ENCODE results near the gene PSMA2. TPM values are rescaled to one million over a fixed set of nuclear protein-coding genes. Genes with fewer than 3 reads are reported as not detected.

PSMA2 gene
- total and polyA plus RNA-seq, 2 donors (not counting 3 experiments of a cell fraction or from before 2014, with no cell fraction given): 107 to 118 TPM

DNA sequence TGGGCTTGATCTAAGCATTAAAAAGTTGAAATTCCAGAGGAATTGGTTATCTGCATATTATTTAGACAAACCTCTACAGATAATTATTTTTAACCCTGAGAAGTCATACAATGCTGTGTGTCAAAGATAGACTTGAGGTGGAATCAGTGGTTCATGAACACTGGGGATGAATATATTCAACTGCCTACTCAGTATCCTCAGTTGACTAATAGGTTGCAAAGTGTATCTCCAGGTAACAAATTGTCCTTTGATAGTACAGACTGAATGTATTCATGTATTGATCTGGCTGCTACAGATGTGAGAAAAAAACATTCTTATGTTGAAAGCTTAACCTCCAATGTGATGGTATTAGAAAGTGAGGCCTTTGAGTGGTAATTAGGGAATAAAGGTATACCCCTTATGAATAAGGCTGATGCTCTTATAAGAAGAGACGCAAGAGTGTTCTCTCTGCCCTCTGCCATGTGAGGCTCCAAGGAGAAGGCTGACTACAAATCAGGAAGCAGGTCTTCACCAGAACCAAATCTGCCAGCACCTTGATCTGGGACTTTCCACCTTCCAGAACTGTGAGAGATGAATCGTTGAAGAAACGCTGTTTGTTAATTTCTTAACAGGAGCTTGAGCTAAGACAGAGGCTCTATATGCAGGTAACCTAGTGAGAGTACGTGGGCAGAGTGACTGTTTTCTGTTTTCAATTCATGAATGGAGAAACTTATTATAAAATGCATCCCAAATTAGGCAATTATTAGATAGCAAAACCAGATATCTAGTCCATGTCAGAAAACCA, 7.7 kb upstream of the PSMA2 start:
- CTCF ChIA-PET: interaction anchor here (1.0 to 2.6 kb wide), 3 partner anchors 322 to 909 kb away, joined by 4 to 10 read pairs (median 5); no protein-coding TSS in a partner anchor
- FAIRE-seq: no peak

More for the DNA sequence above, 7.7 kb upstream of the PSMA2 start:
- no TSS peak for BruUV-seq (replicated peaks)
- no peaks in the 10 kb centered on the region for H3K4me1 ChIP-seq (ENCODE audit: control insufficient read depth, extremely low read depth, insufficient read depth, low read length)
- no peak overlapping the region for H3K4me3 ChIP-seq (replicated peaks in 1 of 3; ENCODE audit: insufficient read depth in 1 of 3, low read depth in 1 of 3, low read length in 3 of 3)
- no peak overlapping the region for H3K27ac ChIP-seq (ENCODE audit: insufficient read depth, low read depth, low read length)
- dilution Hi-C loops (cut with MboI; ENCODE audit: extremely low pct_ligation_motif_present, low sequenced_read_pairs): no loop called here
- DNase-seq (ENCODE audit: low read depth, low spot score): no peak
- POLR2A ChIA-PET: no interaction called here
- H3K9ac ChIP-seq (replicated peaks; ENCODE audit: extremely low read depth, insufficient read depth, low read length): no peak overlapping the region
- H3K4me2 ChIP-seq (ENCODE audit: insufficient read depth, low read length): no peak overlapping the region
- TF ChIP-seq GATA2 (IDR thresholded peaks at IDR 0.05; ENCODE audit: insufficient read depth, insufficient read length, low read depth, low read length) (no peak), FOS (IDR thresholded peaks at IDR 0.05; ENCODE audit: borderline replicate concordance, insufficient read depth, low read length) (no peak), EZH2 (IDR thresholded peaks at IDR 0.05; ENCODE audit: borderline replicate concordance, low read depth, low read length, severe bottlenecking) (no peak), POLR2AphosphoS5 (IDR thresholded peaks at IDR 0.05; ENCODE audit: insufficient read depth, low read depth, low read length) (no peak), POLR2A (IDR thresholded peaks at IDR 0.05; ENCODE audit: low read depth, low read length) (no peak), JUN (IDR thresholded peaks at IDR 0.05; ENCODE audit: borderline replicate concordance, insufficient read depth, insufficient read length, low read depth) (no peak), MYC (IDR thresholded peaks at IDR 0.05; ENCODE audit: low read depth, low read length) (no peak)
- TF ChIP-seq, protein P1, sequence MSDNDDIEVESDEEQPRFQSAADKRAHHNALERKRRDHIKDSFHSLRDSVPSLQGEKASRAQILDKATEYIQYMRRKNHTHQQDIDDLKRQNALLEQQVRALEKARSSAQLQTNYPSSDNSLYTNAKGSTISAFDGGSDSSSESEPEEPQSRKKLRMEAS (IDR thresholded peaks at IDR 0.05; ENCODE audit: insufficient read depth, insufficient read length): no peak
- TF ChIP-seq, protein P2, sequence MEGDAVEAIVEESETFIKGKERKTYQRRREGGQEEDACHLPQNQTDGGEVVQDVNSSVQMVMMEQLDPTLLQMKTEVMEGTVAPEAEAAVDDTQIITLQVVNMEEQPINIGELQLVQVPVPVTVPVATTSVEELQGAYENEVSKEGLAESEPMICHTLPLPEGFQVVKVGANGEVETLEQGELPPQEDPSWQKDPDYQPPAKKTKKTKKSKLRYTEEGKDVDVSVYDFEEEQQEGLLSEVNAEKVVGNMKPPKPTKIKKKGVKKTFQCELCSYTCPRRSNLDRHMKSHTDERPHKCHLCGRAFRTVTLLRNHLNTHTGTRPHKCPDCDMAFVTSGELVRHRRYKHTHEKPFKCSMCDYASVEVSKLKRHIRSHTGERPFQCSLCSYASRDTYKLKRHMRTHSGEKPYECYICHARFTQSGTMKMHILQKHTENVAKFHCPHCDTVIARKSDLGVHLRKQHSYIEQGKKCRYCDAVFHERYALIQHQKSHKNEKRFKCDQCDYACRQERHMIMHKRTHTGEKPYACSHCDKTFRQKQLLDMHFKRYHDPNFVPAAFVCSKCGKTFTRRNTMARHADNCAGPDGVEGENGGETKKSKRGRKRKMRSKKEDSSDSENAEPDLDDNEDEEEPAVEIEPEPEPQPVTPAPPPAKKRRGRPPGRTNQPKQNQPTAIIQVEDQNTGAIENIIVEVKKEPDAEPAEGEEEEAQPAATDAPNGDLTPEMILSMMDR (IDR thresholded peaks at IDR 0.05; ENCODE audit: extremely low read depth in 1 of 2, insufficient read depth in 1 of 2, low read depth in 1 of 2, low read length in 2 of 2): no peak
- H3K27me3 ChIP-seq (ENCODE audit: control insufficient read depth in 2 of 2, insufficient read depth in 2 of 2, low read length in 2 of 2): no peaks in the 10 kb centered on the region
- peaks cover 5 to 17% of the 10 kb centered on the region in 2 experiments for H3K36me3 ChIP-seq (ENCODE audit: control insufficient read depth in 2 of 2, extremely low read depth in 1 of 2, insufficient read depth in 2 of 2, low read length in 2 of 2)
- H3K79me2 ChIP-seq (ENCODE audit: control insufficient read depth, insufficient read depth, low read length): peaks cover 8% of the 10 kb centered on the region
- no peak overlapping the region for H2AFZ ChIP-seq (ENCODE audit: low read depth, low read length)
- no peaks in the 10 kb centered on the region for H4K20me1 ChIP-seq (replicated peaks; ENCODE audit: control insufficient read depth, extremely low read depth, insufficient read depth, low read length)
- intact Hi-C loops (cut with micrococcal nuclease): loop anchor here (2.0 to 10.0 kb wide), 5 partner anchors 258 to 895 kb away; partner anchors contain the start of gene STK17A
- no peaks in the 10 kb centered on the region for H3K9me1 ChIP-seq (replicated peaks; ENCODE audit: control insufficient read depth, extremely low read depth, insufficient read depth, low read length)
- H3K9me3 ChIP-seq (replicated peaks; ENCODE audit: control insufficient read depth, insufficient read depth, low read length): no peaks in the 10 kb centered on the region
